Keratinocyte (primary cell): ENCODE data around the gene NFATC4. TPM values are rescaled to one million over a fixed set of nuclear protein-coding genes. Genes with fewer than 3 reads are reported as not detected.

Source experiments
- DNase-seq: peaks from one replicate; pipeline ENCODE4 v3.0.0-alpha.2; 2011; ENCODE audit warnings: low read depth, missing footprints, low spot score
- FAIRE-seq: peaks from 2 replicates; lab custom pipeline; 2011; peaks lifted over from hg19 to GRCh38; lab: Jason Lieb, UNC
- H2AFZ ChIP-seq: 2 replicates; pipeline ENCODE4 v1.6.0; 2012; ENCODE audit warnings: low read length, control low read depth, inconsistent platforms; ENCODE audit not compliant: control insufficient read depth
- H3K27ac ChIP-seq: 2 replicates; pipeline ENCODE4 v1.5.1; 2011; ENCODE audit warnings: low read length; ENCODE audit not compliant: control insufficient read depth, insufficient read depth
- H3K27me3 ChIP-seq: 3 replicates; pipeline ENCODE4 v1.6.0; 2011; ENCODE audit warnings: low read length; ENCODE audit not compliant: control insufficient read depth, insufficient read depth; ENCODE audit errors: extremely low read depth
- H3K36me3 ChIP-seq, 2 experiments: 2 replicates in 1 of 2; 3 replicates in 1 of 2; pipeline ENCODE4 v1.5.1; 2011; ENCODE audit warnings: low read length in 2 of 2, mild to moderate bottlenecking in 1 of 2; ENCODE audit not compliant: control insufficient read depth in 2 of 2, insufficient read depth in 2 of 2; ENCODE audit errors: extremely low read depth in 1 of 2
- H3K4me1 ChIP-seq: 3 replicates; pipeline ENCODE4 v1.5.1; 2011; ENCODE audit warnings: low read length; ENCODE audit not compliant: control insufficient read depth, insufficient read depth; ENCODE audit errors: extremely low read depth
- H3K4me2 ChIP-seq: 3 replicates; pipeline ENCODE4 v1.6.0; 2011; ENCODE audit warnings: low read depth, low read length; ENCODE audit not compliant: control insufficient read depth, insufficient read depth; ENCODE audit errors: extremely low read depth
- H3K4me3 ChIP-seq, 3 experiments: fragments of 200-600 bp in 1 of 3; sonication (generic) in 1 of 3; 2 replicates in 2 of 3; 3 replicates in 1 of 3; pipeline ENCODE4 v1.5.1; 2011 to 2016; ENCODE audit warnings: low read length in 3 of 3, mild to moderate bottlenecking in 3 of 3, control low read depth in 2 of 3, inconsistent platforms in 1 of 3, low read depth in 1 of 3, mixed read lengths in 1 of 3, mixed run types in 1 of 3, moderate library complexity in 1 of 3; ENCODE audit not compliant: control insufficient read depth in 2 of 3, insufficient read depth in 2 of 3; ENCODE audit errors: extremely low read depth in 1 of 3
- H3K79me2 ChIP-seq: 2 replicates; pipeline ENCODE4 v1.6.0; 2012; ENCODE audit warnings: low read length; ENCODE audit not compliant: control insufficient read depth, insufficient read depth
- H3K9ac ChIP-seq: 3 replicates; pipeline ENCODE4 v1.6.0; 2011; ENCODE audit warnings: low read length; ENCODE audit not compliant: control insufficient read depth, insufficient read depth; ENCODE audit errors: extremely low read depth
- H3K9me1 ChIP-seq: 3 replicates; pipeline ENCODE4 v1.6.0; 2011; ENCODE audit warnings: low read length; ENCODE audit not compliant: control insufficient read depth, insufficient read depth; ENCODE audit errors: extremely low read depth
- H3K9me3 ChIP-seq: 2 replicates; pipeline ENCODE4 v1.5.1; 2012; ENCODE audit warnings: low read depth, low read length; ENCODE audit not compliant: control insufficient read depth
- H4K20me1 ChIP-seq: 3 replicates; pipeline ENCODE4 v1.6.0; 2011; ENCODE audit warnings: low read length; ENCODE audit not compliant: control insufficient read depth, insufficient read depth; ENCODE audit errors: extremely low read depth
- CTCF ChIP-seq, 3 experiments: IDR thresholded peaks in 1 of 3; conservative IDR thresholded peaks in 1 of 3; optimal IDR thresholded peaks in 1 of 3; 2 replicates in 2 of 3; 3 replicates in 1 of 3; pipeline versions ENCODE3 to v1.5.1; 2011; ENCODE audit warnings: low read length in 3 of 3, mild to moderate bottlenecking in 3 of 3, moderate library complexity in 2 of 3, control low read depth in 1 of 3, inconsistent platforms in 1 of 3; ENCODE audit not compliant: insufficient read depth in 2 of 3; ENCODE audit errors: extremely low read depth in 1 of 3
- EZH2 ChIP-seq: IDR thresholded peaks from one replicate; pipeline ENCODE4 v1.6.1; 2012; ENCODE audit warnings: inconsistent platforms, mild to moderate bottlenecking, low read length, moderate library complexity
- dilution Hi-C: fragments of 300-500 bp; cut with MboI; formaldehyde crosslinking; loops from one replicate; pipeline ENCODE4 v1.7.0; 2020; ENCODE audit warnings: low sequenced_read_pairs; ENCODE audit not compliant: extremely low pct_ligation_motif_present
- polyA plus RNA-seq, 5 experiments: library from polyadenylated mRNA; depleted of rRNA in 3 of 5; stranded (reverse) in 3 of 5; stranded (forward) in 1 of 5; unstranded in 1 of 5; fragments of >200 nt; gene quantifications; 1 replicate in 1 of 5; 2 replicates in 3 of 5; 3 replicates in 1 of 5; pipeline versions ENCODE4 v1.2.1 to v1.2.3, GENCODE V29; 2011 to 2012; ENCODE audit warnings: missing spikeins in 2 of 5, low read depth in 1 of 5, low replicate concordance in 1 of 5

NFATC4 gene
- polyA plus RNA-seq, 1 donor (not counting 4 experiments of a cell fraction or from before 2014, with no cell fraction given) = 0.92 TPM

DNA sequence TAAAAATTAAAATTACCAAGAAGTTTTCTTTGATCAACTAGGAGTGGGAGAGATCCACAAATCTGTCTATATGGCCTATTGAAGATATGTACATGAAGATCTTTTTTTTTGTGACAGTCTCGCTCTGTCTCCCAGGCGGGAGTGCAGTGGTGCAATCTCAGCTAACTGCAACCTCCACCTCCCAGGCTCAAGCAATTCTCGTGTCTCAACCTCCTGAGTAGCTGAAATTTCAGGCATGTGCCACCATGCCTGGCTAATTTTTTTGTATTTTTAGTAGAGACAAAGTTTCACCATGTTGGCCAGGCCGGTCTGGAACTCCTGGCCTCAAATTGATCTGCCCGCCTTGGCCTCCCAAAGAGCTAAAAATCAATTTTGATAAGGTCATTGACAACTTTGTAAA lies 4.6 kb upstream of the NFATC4 start:
- Histone ChIP-seq H3K79me2 (no peaks in the 10 kb centered on the region), H3K36me3 (no peaks in the 10 kb centered on the region), H3K4me1 (peaks cover 23% of the 10 kb centered on the region), H3K4me3 (no peak overlapping the region), H3K27ac (no peak overlapping the region), H3K4me2 (no peak overlapping the region), H3K9me1 (no peaks in the 10 kb centered on the region), H4K20me1 (no peaks in the 10 kb centered on the region), H3K9ac (no peak overlapping the region), H3K9me3 (no peaks in the 10 kb centered on the region), H2AFZ (no peak overlapping the region), H3K27me3 (no peaks in the 10 kb centered on the region)
- dilution Hi-C loops = no loop called here
- DNase-seq (no peak), FAIRE-seq (no peak)
- no peak for TF ChIP-seq EZH2
- no peak for TF ChIP-seq CTCF (optimal IDR thresholded peaks at IDR 0.05 in 1 of 3, IDR thresholded peaks at IDR 0.05 in 1 of 3, conservative IDR thresholded peaks at IDR 0.05 in 1 of 3; ENCODE audit: extremely low read depth in 1 of 3, insufficient read depth in 2 of 3, low read length in 3 of 3)

- Histone ChIP-seq H2AFZ (peak overlapping the region; percentile 36), H3K4me1 (peaks cover 23% of the 10 kb centered on the region), H3K4me2 (no peak overlapping the region), H3K4me3 (no peak overlapping the region), H3K9me3 (no peaks in the 10 kb centered on the region), H3K79me2 (no peaks in the 10 kb centered on the region), H4K20me1 (no peaks in the 10 kb centered on the region), H3K27ac (no peak overlapping the region), H3K9me1 (no peaks in the 10 kb centered on the region), H3K36me3 (no peaks in the 10 kb centered on the region), H3K9ac (no peak overlapping the region), H3K27me3 (no peaks in the 10 kb centered on the region)
- DNase-seq = no peak
- FAIRE-seq = no peak
- dilution Hi-C loops = no loop called here
- TF ChIP-seq EZH2 (no peak), CTCF (optimal IDR thresholded peaks at IDR 0.05 in 1 of 3, IDR thresholded peaks at IDR 0.05 in 1 of 3, conservative IDR thresholded peaks at IDR 0.05 in 1 of 3; ENCODE audit: extremely low read depth in 1 of 3, insufficient read depth in 2 of 3, low read length in 3 of 3) (no peak)
Observed at GRCh38 chr14:24364841-24365240, 3.1 kb upstream of the NFATC4 start.
